ENCODE results near the gene HOXD10. TPM values are rescaled to one million over a fixed set of nuclear protein-coding genes. Genes with fewer than 3 reads are reported as not detected.

Gene HOXD10
- total and polyA plus RNA-seq, 9 of the 15 experiments (the other 6 are each of a cell fraction or from before 2014, with no cell fraction given), result not detected

GRCh38 chr2:176142281-176142680, 25.7 kb downstream of the HOXD10 start:
- no peak overlapping the region for H2AFZ ChIP-seq (ENCODE audit: low read depth, low read length)
- no peak for ATAC-seq
- BruUV-seq (replicated peaks), result no TSS peak
- no peak for DNase-seq (ENCODE audit: extremely low read depth in 1 of 4, low spot score in 3 of 4)
- CTCF ChIA-PET (ENCODE audit: low intra/inter-chr PET ratio), result interaction anchor here (0.7 kb wide), 1 partner anchor 1462 kb away, joined by 4 read pairs; no protein-coding TSS in a partner anchor
- in situ Hi-C loops (cut with MboI) (loop anchor here (5.0 to 25.0 kb wide), 3 partner anchors 315 to 1620 kb away; no protein-coding TSS in a partner anchor), intact Hi-C loops (cut with micrococcal nuclease) (loop anchor here (10.0 kb wide), 2 partner anchors 233 to 1613 kb away; no protein-coding TSS in a partner anchor)
- no peak for FAIRE-seq
- H3K9me3 ChIP-seq (replicated peaks; ENCODE audit: control insufficient read depth, insufficient read depth, low read depth, low read length), result no peaks in the 10 kb centered on the region; the same call in 1 of the 2 replicates
- H3K27ac ChIP-seq (ENCODE audit: extremely low read depth, low read depth, low read length), result no peak overlapping the region
- H3K36me3 ChIP-seq (ENCODE audit: control insufficient read depth, insufficient read depth, low read length), result no peaks in the 10 kb centered on the region
- H3K9me1 ChIP-seq (ENCODE audit: control insufficient read depth, insufficient read depth, low read length), result no peaks in the 10 kb centered on the region
- no peak overlapping the region for H3K9ac ChIP-seq (ENCODE audit: insufficient read depth in 1 of 2, low read depth in 2 of 2, low read length in 2 of 2)
- POLR2A ChIA-PET, result interaction anchor here (0.5 kb wide), 1 partner anchor 33 kb away, joined by 5 read pairs; no protein-coding TSS in a partner anchor
- H3K79me2 ChIP-seq (ENCODE audit: control insufficient read depth, insufficient read depth, low read length), result no peaks in the 10 kb centered on the region
- H3K4me3 ChIP-seq, result no peak overlapping the region
- 0% methylated on average over 2 of the region's 2 CpGs for WGBS (ENCODE audit: insufficient coverage, low coverage, missing lambda C conversion rate)
- H3K4me1 ChIP-seq (replicated peaks in 1 of 2; ENCODE audit: control insufficient read depth in 2 of 2, insufficient read depth in 2 of 2, low read length in 2 of 2), result peaks cover 0 to 9% of the 10 kb centered on the region in 2 experiments; a peak in 2 of 5 replicates
- no peak overlapping the region for H3K4me2 ChIP-seq (ENCODE audit: insufficient read depth, low read length)
- H4K20me1 ChIP-seq (replicated peaks; ENCODE audit: control insufficient read depth, insufficient read depth, low read length), result no peaks in the 10 kb centered on the region; the same call in 1 of the 2 replicates
- peaks cover 25 to 35% of the 10 kb centered on the region in 2 experiments; a peak in 4 of 5 replicates for H3K27me3 ChIP-seq (ENCODE audit: control insufficient read depth in 2 of 2, insufficient read depth in 2 of 2, low read length in 2 of 2)
- no peak for TF ChIP-seq JUN (IDR thresholded peaks at IDR 0.05; ENCODE audit: borderline replicate concordance, low read depth, low read length)
- TF ChIP-seq JUN (CRISPR knock-in tag; IDR thresholded peaks at IDR 0.05; ENCODE audit: borderline replicate concordance), result no peak
- no peak for TF ChIP-seq ZNF717 (CRISPR knock-in tag; IDR thresholded peaks at IDR 0.05)
- TF ChIP-seq DLX4 (CRISPR knock-in tag; IDR thresholded peaks at IDR 0.05), result no peak
- no peak for TF ChIP-seq ZBTB5 (IDR thresholded peaks at IDR 0.05)
- TF ChIP-seq ZNF830 (CRISPR knock-in tag; IDR thresholded peaks at IDR 0.05), result no peak
- no peak for TF ChIP-seq HMG20A (CRISPR knock-in tag; conservative IDR thresholded peaks at IDR 0.05)
- TF ChIP-seq C11orf30 (IDR thresholded peaks at IDR 0.05; ENCODE audit: low read depth), result no peak
- no peak for TF ChIP-seq ZSCAN32 (CRISPR knock-in tag; IDR thresholded peaks at IDR 0.05)
- TF ChIP-seq MLLT1 (IDR thresholded peaks at IDR 0.05), result no peak
- no peak for TF ChIP-seq PYGO2 (tag; IDR thresholded peaks at IDR 0.05)
- no peak for TF ChIP-seq ZFX (CRISPR knock-in tag; IDR thresholded peaks at IDR 0.05)
- no peak for TF ChIP-seq ZNF347 (CRISPR knock-in tag; IDR thresholded peaks at IDR 0.05; ENCODE audit: low read depth)
- TF ChIP-seq GATAD2A (IDR thresholded peaks at IDR 0.05), result no peak
- no peak for TF ChIP-seq SNRNP70 (optimal IDR thresholded peaks at IDR 0.05; ENCODE audit: low read depth, low read length)
- no peak for TF ChIP-seq ZNF121 (CRISPR knock-in tag; conservative IDR thresholded peaks at IDR 0.05)
- no peak for TF ChIP-seq GTF3C2 (IDR thresholded peaks at IDR 0.05; ENCODE audit: borderline replicate concordance, extremely low read depth, insufficient read length)
- TF ChIP-seq MCM7 (IDR thresholded peaks at IDR 0.05), result no peak
